HCT116 (cell line): ENCODE results near the gene NR2F6. TPM values are rescaled to one million over a fixed set of nuclear protein-coding genes. Genes with fewer than 3 reads are reported as not detected.

Experiments
- ATAC-seq: fragments of 200-7000 bp; cut with Tn5 transposase; 2 replicates; pipeline ENCODE4 v1.9.1; 2020; ENCODE audit warnings: mild to moderate bottlenecking, moderate library complexity
- BruUV-seq: library from RNA; stranded (reverse); fragments of 400-500 nt; replicated peaks from 2 replicates; lab custom pipeline; 2021; lab: Mats Ljungman, UMichigan
- CTCF ChIA-PET: fragments of 300-600 bp; sonication (Branson Sonifier 250); formaldehyde crosslinking; loops from one replicate; lab custom pipeline; 2021; ENCODE audit warnings: antibody characterized with exemption; lab: Charles Lee
- POLR2A ChIA-PET: fragments of 300-600, 350-600 bp; sonication (Branson Sonifier 250); formaldehyde crosslinking; loops from one replicate; lab custom pipeline; 2021; ENCODE audit warnings: antibody characterized with exemption; lab: Charles Lee
- RAD21 ChIA-PET, 2 experiments: fragments of 300-600 bp; sonication (Branson Sonifier 250); formaldehyde crosslinking; loops; one replicate each; lab custom pipeline; 2023; ENCODE audit warnings: low total read pairs in 2 of 2; ENCODE audit not compliant: uncharacterized antibody in 2 of 2, unreplicated experiment in 2 of 2, low non-redundant PET in 1 of 2; lab: Charles Lee
- DNase-seq: peaks from one replicate; pipeline ENCODE4 v3.0.0-alpha.2; 2010; ENCODE audit warnings: low read depth, low spot score
- H2AFZ ChIP-seq: fragments of 200-600 bp; shearing (Covaris generic), sonication (generic); 2 replicates; pipeline ENCODE4 v1.6.1; 2017; ENCODE audit warnings: low read depth, mixed run types, mixed read lengths, antibody characterized with exemption, low read length; ENCODE audit not compliant: poor library complexity, severe bottlenecking
- H3K27ac ChIP-seq: 2 replicates; pipeline ENCODE4 v1.5.1; 2012; ENCODE audit warnings: low read depth, low read length
- H3K27me3 ChIP-seq: fragments of 200-600 bp; sonication (generic); 2 replicates; pipeline ENCODE4 v1.6.1; 2016; ENCODE audit warnings: mixed run types, low read length, mixed read lengths; ENCODE audit not compliant: insufficient read depth
- H3K36me3 ChIP-seq, 2 experiments: fragments of 200-500 bp in 1 of 2; fragments of 200-600 bp in 1 of 2; sonication (Bioruptor generic) in 1 of 2; sonication (generic) in 1 of 2; 2 replicates each; pipeline versions ENCODE4 v1.5.1 to v1.6.1; 2014 to 2016; ENCODE audit warnings: low read length in 2 of 2, inconsistent platforms in 1 of 2, mixed read lengths in 1 of 2, mixed run types in 1 of 2; ENCODE audit not compliant: insufficient read depth in 2 of 2, control insufficient read depth in 1 of 2
- H3K4me1 ChIP-seq, 2 experiments: fragments of 200-600 bp in 1 of 2; sonication (generic) in 1 of 2; 2 replicates each; pipeline versions ENCODE4 v1.5.1 to v1.6.1; 2012 to 2017; ENCODE audit warnings: low read length in 2 of 2, inconsistent platforms in 1 of 2, mild to moderate bottlenecking in 1 of 2, mixed read lengths in 1 of 2, mixed run types in 1 of 2, moderate library complexity in 1 of 2; ENCODE audit not compliant: insufficient read depth in 2 of 2, control insufficient read depth in 1 of 2
- H3K4me2 ChIP-seq: fragments of 200-600 bp; sonication (generic); 2 replicates; pipeline ENCODE4 v1.6.1; 2017; ENCODE audit warnings: mixed run types, low read length, mixed read lengths
- H3K4me3 ChIP-seq, 2 experiments: fragments of 200-600 bp in 1 of 2; sonication (generic) in 1 of 2; replicated peaks in 1 of 2; 2 replicates each; pipeline ENCODE4 v1.5.1; 2011 to 2016; ENCODE audit warnings: low read length in 2 of 2, control low read depth in 1 of 2, low read depth in 1 of 2, mild to moderate bottlenecking in 1 of 2, mixed read lengths in 1 of 2, mixed run types in 1 of 2
- H3K79me2 ChIP-seq: fragments of 200-600 bp; sonication (generic); 2 replicates; pipeline ENCODE4 v1.6.1; 2017; ENCODE audit warnings: mild to moderate bottlenecking, mixed run types, low read length, moderate library complexity, mixed read lengths; ENCODE audit not compliant: insufficient read depth
- H3K9ac ChIP-seq: fragments of 200-600 bp; sonication (generic); 2 replicates; pipeline ENCODE4 v1.6.1; 2016; ENCODE audit warnings: low read length, mixed read lengths
- H3K9me2 ChIP-seq: fragments of 200-600 bp; sonication (generic), shearing (Covaris generic); 2 replicates; pipeline ENCODE4 v1.6.1; 2017; ENCODE audit warnings: mixed run types, mild to moderate bottlenecking, moderate library complexity; ENCODE audit not compliant: insufficient read depth
- H3K9me3 ChIP-seq, 2 experiments: fragments of 200-500 bp in 1 of 2; fragments of 200-600 bp in 1 of 2; sonication (Bioruptor generic) in 1 of 2; sonication (generic) in 1 of 2; 2 replicates each; pipeline ENCODE4 v1.6.1; 2014 to 2017; ENCODE audit warnings: low read length in 2 of 2, mixed read lengths in 2 of 2, inconsistent platforms in 1 of 2, low read depth in 1 of 2, mild to moderate bottlenecking in 1 of 2, mixed run types in 1 of 2, moderate library complexity in 1 of 2; ENCODE audit not compliant: control insufficient read depth in 1 of 2, insufficient read depth in 1 of 2
- H4K20me1 ChIP-seq: fragments of 200-600 bp; sonication (generic), shearing (Covaris generic); 2 replicates; pipeline ENCODE4 v1.6.1; 2017; ENCODE audit warnings: mixed run types, mild to moderate bottlenecking, moderate library complexity; ENCODE audit not compliant: insufficient read depth
- CEBPB ChIP-seq: IDR thresholded peaks from 2 replicates; pipeline ENCODE4 v1.6.1; 2012; ENCODE audit warnings: low read depth
- FOSL1 ChIP-seq: IDR thresholded peaks from 2 replicates; pipeline ENCODE4 v1.6.1; 2012; ENCODE audit warnings: low read depth
- POLR2A ChIP-seq: IDR thresholded peaks from 2 replicates; pipeline ENCODE4 v1.7.0; 2011; ENCODE audit warnings: borderline replicate concordance; ENCODE audit not compliant: insufficient read depth, insufficient read length; ENCODE audit errors: extremely low read depth
- RAD21 ChIP-seq: IDR thresholded peaks from 2 replicates; pipeline ENCODE4 v1.6.1; 2012; ENCODE audit warnings: low read depth, mild to moderate bottlenecking
- YY1 ChIP-seq: IDR thresholded peaks from 2 replicates; pipeline ENCODE4 v1.6.1; 2011; ENCODE audit warnings: low read length, low read depth, moderate library complexity, mild to moderate bottlenecking; ENCODE audit not compliant: insufficient replicate concordance; ENCODE audit errors: extremely low read depth
- intact Hi-C: fragments of 100-400 bp; cut with micrococcal nuclease; formaldehyde crosslinking; loops from 2 replicates; pipeline ENCODE4 v1.10.0; 2022
- total RNA-seq: library from RNA; stranded (reverse); gene quantifications from one replicate; pipeline ENCODE4 v1.2.1, GENCODE V29; 2021; ENCODE audit not compliant: unreplicated experiment

Gene NR2F6
- total RNA-seq, 1 experiment from 2014 or later = 88.0 TPM

- H3K36me3 ChIP-seq = peaks cover 0 to 4% of the 10 kb centered on the region in 2 experiments; a peak in 1 of 4 replicates
- no peaks in the 10 kb centered on the region for H3K9me2 ChIP-seq
- ChIA-PET CTCF (no interaction called here), RAD21 (no interaction called here), POLR2A (no interaction called here)
- H3K79me2 ChIP-seq = peaks cover 47% of the 10 kb centered on the region
- BruUV-seq = no TSS peak
- ATAC-seq = no peak
- intact Hi-C loops = no loop called here
- no peak for TF ChIP-seq FOSL1
- no peak for TF ChIP-seq YY1
- no peak for TF ChIP-seq CEBPB
- no peak overlapping the region for H3K9ac ChIP-seq
- peak overlapping the region; percentile 99; the same call in 1 of the 2 replicates for H3K4me2 ChIP-seq
- DNase-seq = no peak
- no peaks in the 10 kb centered on the region for H3K9me3 ChIP-seq
- H3K27ac ChIP-seq = peak overlapping the region; percentile 12; the same call in 1 of the 2 replicates
- no peak overlapping the region for H2AFZ ChIP-seq
- no peak overlapping the region for H3K4me3 ChIP-seq
- no peaks in the 10 kb centered on the region for H3K27me3 ChIP-seq
- H4K20me1 ChIP-seq = no peaks in the 10 kb centered on the region
- peaks cover 29 to 49% of the 10 kb centered on the region in 2 experiments for H3K4me1 ChIP-seq
Observed at GRCh38 chr19:17242431-17243208, 3.1 kb downstream of the NR2F6 start.

DNA sequence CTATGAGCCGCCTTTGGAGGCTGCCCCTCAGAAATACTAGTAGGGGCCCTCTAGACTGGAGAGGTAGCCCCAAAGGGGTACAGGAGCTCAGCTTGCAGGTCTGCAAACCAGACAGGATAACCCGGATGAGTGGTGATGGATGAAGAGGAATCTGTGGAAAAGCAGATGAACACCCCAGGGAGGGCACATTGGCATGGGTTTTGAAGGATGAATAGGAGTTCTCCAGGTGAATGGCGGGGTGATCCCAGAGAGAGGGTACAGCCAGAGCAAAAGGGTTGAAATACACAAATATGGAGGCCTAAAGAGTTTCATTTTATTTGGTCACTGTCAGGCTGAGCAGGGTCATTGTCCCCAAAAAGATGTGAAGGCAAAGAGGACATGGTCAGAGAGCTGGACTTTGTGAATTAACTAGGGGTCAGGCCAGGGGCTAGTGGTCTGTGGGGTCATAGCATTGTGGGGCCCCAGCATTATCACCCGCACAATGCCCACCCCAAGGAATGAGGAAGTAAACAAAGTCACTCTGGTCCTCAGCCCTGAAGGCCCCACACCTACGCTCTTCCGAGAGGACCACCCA is 4.8 kb downstream of the NR2F6 start:
- Histone ChIP-seq H3K9me3 (no peaks in the 10 kb centered on the region), H3K4me2 (no peak overlapping the region), H3K4me1 (peaks cover 24 to 47% of the 10 kb centered on the region in 2 experiments), H3K27me3 (no peaks in the 10 kb centered on the region), H3K4me3 (no peak overlapping the region), H2AFZ (no peak overlapping the region), H3K36me3 (peaks cover 0 to 4% of the 10 kb centered on the region in 2 experiments; a peak in 1 of 4 replicates), H3K9me2 (no peaks in the 10 kb centered on the region), H3K9ac (no peak overlapping the region), H3K27ac (no peak overlapping the region; the same call in 1 of the 2 replicates), H3K79me2 (peaks cover 51% of the 10 kb centered on the region), H4K20me1 (no peaks in the 10 kb centered on the region)
- RAD21 ChIA-PET = no interaction called here
- POLR2A ChIA-PET = no interaction called here
- intact Hi-C loops = no loop called here
- BruUV-seq = no TSS peak
- CTCF ChIA-PET = no interaction called here
- no peak for ATAC-seq
- DNase-seq = no peak
- TF ChIP-seq POLR2A (no peak), RAD21 (no peak)
